ENCODE data around the gene CEP128.

CEP128 gene

GRCh38 chr14:80609055-80609454 lies 332.5 kb downstream of the CEP128 start (continued):
- TF ChIP-seq, protein P1, sequence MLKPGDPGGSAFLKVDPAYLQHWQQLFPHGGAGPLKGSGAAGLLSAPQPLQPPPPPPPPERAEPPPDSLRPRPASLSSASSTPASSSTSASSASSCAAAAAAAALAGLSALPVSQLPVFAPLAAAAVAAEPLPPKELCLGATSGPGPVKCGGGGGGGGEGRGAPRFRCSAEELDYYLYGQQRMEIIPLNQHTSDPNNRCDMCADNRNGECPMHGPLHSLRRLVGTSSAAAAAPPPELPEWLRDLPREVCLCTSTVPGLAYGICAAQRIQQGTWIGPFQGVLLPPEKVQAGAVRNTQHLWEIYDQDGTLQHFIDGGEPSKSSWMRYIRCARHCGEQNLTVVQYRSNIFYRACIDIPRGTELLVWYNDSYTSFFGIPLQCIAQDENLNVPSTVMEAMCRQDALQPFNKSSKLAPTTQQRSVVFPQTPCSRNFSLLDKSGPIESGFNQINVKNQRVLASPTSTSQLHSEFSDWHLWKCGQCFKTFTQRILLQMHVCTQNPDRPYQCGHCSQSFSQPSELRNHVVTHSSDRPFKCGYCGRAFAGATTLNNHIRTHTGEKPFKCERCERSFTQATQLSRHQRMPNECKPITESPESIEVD (tag by site-specific recombination; IDR thresholded peaks at IDR 0.05) = no peak
- no peak for TF ChIP-seq ZNF747 (tag by site-specific recombination; IDR thresholded peaks at IDR 0.05)
- TF ChIP-seq YY1 (tag by site-specific recombination; IDR thresholded peaks at IDR 0.05) = no peak

DNA sequence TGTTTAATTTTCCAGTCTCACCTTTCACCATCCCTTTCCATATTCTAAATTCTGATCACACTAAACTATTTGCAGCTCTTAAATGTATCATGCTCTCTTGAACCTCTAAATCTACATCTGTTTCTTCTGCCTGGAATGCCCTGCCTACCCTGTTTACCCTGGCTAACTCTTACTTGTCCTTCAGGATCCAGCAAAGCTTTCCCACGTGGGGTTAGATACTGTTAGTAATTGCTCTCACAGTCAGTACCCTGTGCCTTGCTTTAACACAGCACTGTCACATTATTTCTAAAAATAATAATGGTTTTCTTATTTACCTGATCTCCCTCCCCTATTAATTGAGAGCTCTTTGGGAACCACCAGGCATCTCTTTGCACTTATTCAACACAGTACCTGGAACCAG lies 333.0 kb downstream of the CEP128 start:
- CTCF ChIA-PET = interaction anchor here (0.6 to 0.9 kb wide), 3 partner anchors 17 to 406 kb away, joined by 3 read pairs; no protein-coding TSS in a partner anchor

DNA sequence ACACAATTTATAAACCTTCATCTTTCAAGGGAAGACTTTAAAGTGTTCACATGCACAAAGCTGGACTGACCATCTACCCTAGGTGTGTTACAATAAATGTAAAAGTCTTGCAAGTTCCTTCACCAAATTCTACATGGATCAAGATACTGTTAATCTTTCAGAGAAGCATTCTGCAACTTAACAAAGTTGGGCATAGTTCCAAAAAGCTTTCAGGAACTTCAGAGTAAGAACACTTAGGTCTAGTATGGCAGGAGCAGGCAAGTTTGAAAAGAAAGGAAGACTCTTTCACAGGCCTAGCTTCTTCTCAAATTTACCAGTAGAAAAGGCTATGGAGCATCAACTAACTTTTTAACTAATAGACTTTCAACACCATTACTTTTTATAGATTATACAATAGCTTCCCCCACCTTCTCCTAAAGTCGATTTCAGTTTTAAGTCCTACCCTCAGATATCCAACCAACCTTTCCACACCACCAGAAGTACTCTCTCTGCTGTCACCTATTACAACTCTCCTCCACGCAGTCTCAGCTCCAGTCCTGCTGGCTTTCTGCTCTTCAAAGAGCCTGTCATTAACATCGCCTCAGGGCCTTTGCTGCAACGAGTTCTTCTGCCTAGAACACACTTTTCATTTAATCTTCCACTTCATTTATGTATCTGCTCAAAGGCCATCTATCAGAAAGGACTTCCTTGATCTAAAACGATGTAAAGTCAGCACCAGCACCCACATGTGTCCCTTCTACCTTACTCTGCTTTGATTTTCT lies 333.9 kb downstream of the CEP128 start:
- no peaks in the 10 kb centered on the region for H3K9me3 ChIP-seq (ENCODE audit: control insufficient read depth, insufficient read depth, low read depth, low read length)
- ChIA-PET CTCF (interaction anchor here (1.0 kb wide), 1 partner anchor 21 kb away, joined by 3 read pairs; no protein-coding TSS in a partner anchor), POLR2A (interaction anchor here (0.6 kb wide), 1 partner anchor 12 kb away, joined by 3 read pairs; no protein-coding TSS in a partner anchor)
- no peaks in the 10 kb centered on the region for H3K36me3 ChIP-seq (ENCODE audit: control insufficient read depth in 2 of 2, insufficient read depth in 1 of 2, low read length in 2 of 2)
- no peak for TF ChIP-seq SCRT2 (tag by site-specific recombination; IDR thresholded peaks at IDR 0.05)
- no peak for TF ChIP-seq ZNF146 (tag by site-specific recombination; IDR thresholded peaks at IDR 0.05)
- TF ChIP-seq ZNF544 (tag by site-specific recombination; IDR thresholded peaks at IDR 0.05) = no peak
- no peak for TF ChIP-seq ZNF768 (tag by site-specific recombination; IDR thresholded peaks at IDR 0.05)
- TF ChIP-seq OVOL3 (tag by site-specific recombination; IDR thresholded peaks at IDR 0.05) = no peak
- no peak for TF ChIP-seq ZNF391 (tag by site-specific recombination; IDR thresholded peaks at IDR 0.05; ENCODE audit: borderline replicate concordance, low read depth)
- H3K4me3 ChIP-seq (ENCODE audit: low read depth, low read length) = no peak overlapping the region
- H3K27ac ChIP-seq (ENCODE audit: extremely low read depth, low read depth, low read length) = no peak overlapping the region
- no peaks in the 10 kb centered on the region for H3K4me1 ChIP-seq (ENCODE audit: control insufficient read depth, insufficient read depth, low read length)

More for the DNA sequence above, 333.0 kb downstream of the CEP128 start:
- no peaks in the 10 kb centered on the region for H3K9me3 ChIP-seq (ENCODE audit: control insufficient read depth, insufficient read depth, low read depth, low read length)
- no peak overlapping the region for H3K27ac ChIP-seq (ENCODE audit: extremely low read depth, low read depth, low read length)
- POLR2A ChIA-PET = no interaction called here
- no peaks in the 10 kb centered on the region for H3K4me1 ChIP-seq (ENCODE audit: control insufficient read depth, insufficient read depth, low read length)
- H3K4me3 ChIP-seq (ENCODE audit: low read depth, low read length) = no peak overlapping the region
- TF ChIP-seq ZNF544 (tag by site-specific recombination; IDR thresholded peaks at IDR 0.05) = no peak
- TF ChIP-seq ZNF571 (tag by site-specific recombination; IDR thresholded peaks at IDR 0.05) = no peak
- no peak for TF ChIP-seq ZNF311 (tag by site-specific recombination; IDR thresholded peaks at IDR 0.05; ENCODE audit: borderline replicate concordance)
- TF ChIP-seq ZNF660 (tag by site-specific recombination; IDR thresholded peaks at IDR 0.05) = no peak
- no peak for TF ChIP-seq ZNF350 (tag by site-specific recombination; IDR thresholded peaks at IDR 0.05)
- TF ChIP-seq ZNF221 (tag by site-specific recombination; IDR thresholded peaks at IDR 0.05; ENCODE audit: borderline replicate concordance) = no peak
- TF ChIP-seq ZNF335 (tag by site-specific recombination; conservative IDR thresholded peaks at IDR 0.05) = no peak
- TF ChIP-seq ZNF654 (tag by site-specific recombination; IDR thresholded peaks at IDR 0.05; ENCODE audit: low read depth) = no peak
- TF ChIP-seq RBAK (tag by site-specific recombination; IDR thresholded peaks at IDR 0.05) = no peak
- no peak for TF ChIP-seq ZNF473 (tag by site-specific recombination; IDR thresholded peaks at IDR 0.05)
- TF ChIP-seq ZNF24 (tag by site-specific recombination; IDR thresholded peaks at IDR 0.05) = no peak
- no peak for TF ChIP-seq ZNF76 (tag by site-specific recombination; IDR thresholded peaks at IDR 0.05; ENCODE audit: borderline replicate concordance, low read depth)
- TF ChIP-seq ZSCAN4 (tag by site-specific recombination; IDR thresholded peaks at IDR 0.05) = no peak
- no peak for TF ChIP-seq ZNF138 (tag by site-specific recombination; IDR thresholded peaks at IDR 0.05; ENCODE audit: borderline replicate concordance)
- TF ChIP-seq ZNF362 (tag by site-specific recombination; IDR thresholded peaks at IDR 0.05) = no peak
- no peaks in the 10 kb centered on the region for H3K36me3 ChIP-seq (ENCODE audit: control insufficient read depth in 2 of 2, insufficient read depth in 1 of 2, low read length in 2 of 2)

Data from HEK293 (cell line).